Fibroblast of peridontal ligament (primary cell): ENCODE data around the gene MAP7D1.
"Not testable (repeated sequence)": the region's sequence is repeated elsewhere in the genome, so short reads cannot be mapped to it uniquely, and the experiment has no call there.

Experiments
- DNase-seq: peaks from one replicate; pipeline ENCODE4 v3.0.0-alpha.2; 2010; ENCODE audit errors: extremely low read depth

Gene MAP7D1

DNA sequence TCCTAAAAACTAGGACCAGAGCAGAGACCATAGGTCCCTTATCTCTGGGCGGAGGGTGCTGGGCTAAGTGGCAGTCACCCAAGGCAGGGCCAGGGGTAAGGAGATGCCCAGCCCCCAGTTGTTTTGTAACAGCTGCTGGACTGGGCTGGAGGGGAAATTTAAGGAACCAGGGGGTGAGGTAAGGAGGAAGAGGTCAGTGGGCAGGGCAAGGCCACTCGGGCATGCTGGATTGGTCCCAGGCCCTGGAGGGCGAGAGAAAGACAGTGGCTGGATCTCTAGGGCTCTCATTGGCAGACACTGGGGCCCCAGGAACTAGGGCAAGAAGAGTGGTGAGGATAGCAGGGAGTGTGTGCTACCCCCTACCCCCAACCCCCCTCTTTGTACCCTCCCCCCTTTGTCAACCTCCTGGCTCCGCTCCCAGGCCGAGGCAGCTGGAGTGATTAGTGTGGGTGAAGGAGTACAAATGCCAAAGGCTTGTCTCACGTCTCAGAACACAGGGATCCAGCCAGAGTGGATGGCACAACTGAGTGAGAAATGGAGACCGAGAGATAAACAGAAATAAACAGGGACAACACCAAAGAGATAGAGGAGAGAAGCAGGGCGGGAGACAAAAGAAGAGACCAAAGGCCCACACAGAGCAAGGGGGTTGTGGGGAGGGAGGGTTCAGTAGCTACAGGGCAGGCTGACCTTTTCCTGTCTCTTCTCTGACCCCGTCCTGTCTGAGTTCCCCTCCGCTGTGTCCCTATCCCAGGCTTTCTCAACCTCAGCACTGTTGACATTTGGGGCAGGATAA lies 47.8 kb downstream of the MAP7D1 start:
- peak; percentile 64 for DNase-seq

DNA sequence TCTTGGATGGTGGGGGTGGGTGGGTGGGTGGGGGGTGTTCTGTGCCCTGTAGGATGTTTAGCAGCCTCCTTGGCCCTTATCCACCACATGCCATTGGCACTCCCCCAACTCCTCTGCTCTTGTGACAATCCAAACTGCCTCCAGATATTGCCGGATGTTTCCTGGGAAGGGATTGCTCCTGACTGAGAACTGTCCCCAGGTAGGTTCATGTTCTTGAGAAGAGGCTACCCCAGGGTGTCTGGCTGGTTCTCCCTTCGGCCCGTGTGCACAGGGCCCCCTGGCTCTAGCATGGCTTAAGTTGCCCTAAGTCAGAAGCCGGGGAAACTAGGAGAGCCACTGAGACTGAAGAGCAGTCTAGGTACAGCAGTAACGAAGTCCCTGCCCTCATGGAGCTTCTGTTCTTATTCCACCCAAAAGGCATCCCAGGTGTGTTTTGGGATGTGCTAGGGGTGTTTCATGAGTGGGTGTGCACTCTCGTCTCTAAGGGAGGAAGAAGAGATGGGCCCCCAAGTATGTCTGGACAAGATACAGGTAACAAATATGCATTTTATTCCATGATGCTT lies 48.5 kb downstream of the MAP7D1 start:
- DNase-seq, result no peak

DNA sequence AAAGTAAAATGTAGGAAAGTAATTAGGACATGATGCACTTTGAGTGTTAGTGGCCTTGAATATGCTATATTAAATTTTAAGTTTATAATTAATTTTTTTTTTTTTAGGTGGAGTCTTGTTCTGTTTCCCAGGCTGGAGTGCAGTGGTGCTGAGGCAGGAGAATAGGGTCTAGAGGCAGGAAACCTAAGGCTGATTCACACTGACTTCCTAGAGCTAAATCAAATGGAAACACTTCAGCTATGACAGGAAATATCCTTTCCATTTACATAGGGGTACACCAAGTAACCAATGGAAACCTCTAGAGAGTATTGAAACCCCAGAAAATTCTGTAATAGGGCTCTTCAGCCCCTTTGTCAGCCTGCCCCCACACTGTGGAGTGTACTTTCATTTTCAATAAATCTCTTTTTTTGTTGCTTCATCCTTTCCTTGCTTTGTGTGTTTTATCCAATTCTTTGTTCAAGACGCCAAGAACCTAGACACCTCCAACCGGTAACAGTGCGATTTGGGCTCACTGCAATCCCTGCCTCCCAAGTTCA lies 50.4 kb downstream of the MAP7D1 start:
- DNase-seq, result no peak

DNA sequence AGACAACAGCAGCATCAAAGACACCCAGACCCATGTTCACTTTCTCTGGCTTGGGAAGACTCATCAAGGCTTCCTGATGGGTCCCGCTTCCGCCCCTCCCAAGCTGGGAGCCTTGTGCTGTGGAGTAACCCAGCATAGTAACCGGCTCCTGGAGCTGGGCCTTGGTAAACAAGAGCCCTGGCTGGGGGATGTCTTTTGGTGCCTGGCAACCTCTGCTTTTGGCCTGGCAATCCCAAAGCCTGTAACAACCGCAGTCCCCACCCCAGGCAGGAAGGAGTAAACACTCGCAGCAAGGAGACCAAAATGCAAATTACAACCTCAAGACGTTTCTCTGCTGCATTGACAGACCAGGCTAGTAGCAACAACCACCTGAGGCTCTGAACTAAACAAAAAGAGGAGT lies 51.4 kb downstream of the MAP7D1 start:
- DNase-seq, result peak; percentile 90

DNA sequence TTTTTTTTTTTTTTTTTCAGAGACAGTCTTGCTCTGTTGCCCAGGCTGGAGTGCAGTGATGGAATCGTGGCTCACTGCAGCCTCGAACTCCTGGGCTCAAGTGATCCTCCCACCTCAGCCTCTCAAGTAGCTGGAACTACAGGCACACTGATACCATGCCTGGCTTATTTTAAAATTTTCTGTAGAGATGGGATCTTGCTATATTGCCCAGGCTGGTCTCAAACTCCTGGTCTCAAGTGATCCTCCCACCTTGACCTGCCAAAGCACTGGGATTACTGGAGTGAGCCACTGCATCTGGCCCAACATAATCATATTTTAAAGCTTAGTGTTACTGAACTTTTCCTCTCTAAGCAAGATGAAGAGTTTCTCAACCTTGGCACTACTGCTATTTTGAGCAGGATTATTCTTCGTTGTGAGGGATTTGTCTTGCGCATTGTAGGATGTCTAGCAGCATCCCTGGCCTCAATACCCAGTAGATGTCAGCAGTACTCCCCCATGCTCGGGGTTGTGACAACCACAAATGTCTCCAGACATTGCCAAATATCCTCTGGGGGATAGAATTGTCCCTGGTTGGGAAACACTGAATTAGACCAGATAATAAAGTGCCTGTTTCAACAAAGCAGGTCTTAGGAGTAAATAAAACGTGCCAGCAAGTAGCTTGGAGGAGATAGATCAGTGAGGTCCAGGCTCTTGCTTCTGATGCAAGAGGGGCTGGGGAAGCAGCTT lies 53.2 kb downstream of the MAP7D1 start:
- DNase-seq, result no peak

DNA sequence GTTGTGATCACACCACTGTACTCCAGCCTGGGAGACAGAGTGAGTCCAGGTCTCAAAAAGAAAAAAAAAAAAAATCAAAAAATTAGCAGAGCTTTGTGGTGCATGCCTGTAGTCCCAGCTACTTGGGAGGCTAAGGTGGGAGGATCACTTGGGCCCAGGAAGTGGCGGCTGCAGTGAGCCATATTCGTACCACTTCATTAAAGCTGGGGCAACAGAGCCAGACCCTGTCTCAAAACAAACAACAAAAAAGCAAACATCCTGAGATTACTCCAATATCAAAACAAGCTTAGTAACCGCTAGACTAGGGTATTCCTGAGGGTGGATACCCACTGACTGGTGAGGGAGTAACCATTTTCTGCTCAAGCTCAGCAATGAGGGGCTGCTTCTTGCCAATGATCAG lies 55.3 kb downstream of the MAP7D1 start:
- no peak for DNase-seq

DNA sequence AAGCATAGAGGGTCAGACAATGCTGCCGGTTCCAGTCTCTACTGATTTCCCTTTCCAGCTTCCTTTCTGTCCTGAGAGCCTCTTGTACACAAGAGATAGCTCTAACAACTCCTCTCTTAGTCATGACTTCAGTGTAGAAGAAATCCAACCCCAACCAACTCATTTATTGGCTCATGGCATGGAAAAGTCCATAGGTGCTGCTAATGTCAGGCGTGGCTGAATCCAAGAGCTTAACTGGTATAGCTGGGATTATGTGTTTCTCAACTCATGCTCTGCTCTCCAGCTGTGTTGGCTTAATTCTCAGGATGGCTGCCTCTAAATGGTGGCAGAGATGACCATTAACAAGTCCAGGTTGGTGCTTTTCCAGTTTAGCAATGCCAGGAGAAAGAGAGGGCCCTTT lies 55.9 kb downstream of the MAP7D1 start:
- no peak for DNase-seq

DNA sequence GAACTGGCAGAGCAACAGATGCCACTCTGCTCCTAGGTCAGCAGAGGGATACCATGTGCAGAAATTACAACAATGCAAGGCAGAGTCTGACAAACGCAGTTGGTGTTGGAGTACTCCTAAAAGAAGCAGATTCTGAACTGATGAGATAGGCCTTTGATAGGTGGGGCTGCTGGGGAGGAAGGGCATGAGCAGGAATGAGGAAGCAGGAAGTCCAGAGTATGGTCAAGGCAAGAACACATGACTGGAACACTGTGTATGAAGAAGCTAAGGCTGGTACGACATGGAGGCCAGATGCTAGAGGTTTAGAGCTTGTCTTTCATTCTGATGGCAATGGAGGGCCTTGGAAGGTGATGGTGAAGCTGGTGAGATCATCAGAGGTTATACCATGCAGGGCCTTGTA lies 56.8 kb downstream of the MAP7D1 start:
- no peak for DNase-seq

DNA sequence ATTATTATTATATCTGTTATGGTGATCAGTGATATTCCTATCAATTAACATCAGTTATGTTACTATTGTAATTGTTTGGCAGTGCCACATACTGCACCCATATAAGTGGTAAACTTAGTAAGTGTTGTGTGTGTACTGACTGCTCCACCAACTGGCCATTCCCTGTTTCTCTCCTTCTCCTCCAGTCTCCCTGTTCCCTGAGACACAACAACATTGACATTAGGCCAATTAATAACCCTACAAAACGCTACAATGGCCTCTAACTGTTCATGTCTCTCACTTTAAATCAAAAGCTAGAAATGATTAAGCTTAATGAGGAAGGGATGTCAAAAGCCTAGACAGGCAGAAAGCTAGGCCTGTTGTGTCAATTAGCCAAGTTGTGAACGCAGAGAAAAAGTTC lies 61.7 kb downstream of the MAP7D1 start:
- DNase-seq, result peak; percentile 64

DNA sequence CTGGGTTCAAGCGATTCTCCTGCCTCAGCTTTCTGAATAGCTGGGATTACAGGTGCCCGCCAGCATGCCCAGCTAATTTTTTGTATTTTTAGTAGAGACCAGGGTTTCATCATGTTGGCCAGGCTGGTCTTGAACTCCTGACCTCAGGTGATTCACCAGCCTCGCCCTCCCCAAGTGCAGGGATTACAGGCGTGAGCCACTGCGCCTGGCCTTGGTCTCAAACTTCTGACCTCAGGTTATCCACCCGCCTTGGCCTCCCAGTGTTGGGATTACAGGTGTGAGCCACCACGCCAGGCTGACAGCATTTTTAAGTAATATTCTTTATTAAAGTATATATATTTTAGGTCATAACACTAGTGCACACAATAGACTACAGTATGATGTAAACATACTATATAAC lies 65.9 kb downstream of the MAP7D1 start:
- DNase-seq, result not testable (repeated sequence)

DNA sequence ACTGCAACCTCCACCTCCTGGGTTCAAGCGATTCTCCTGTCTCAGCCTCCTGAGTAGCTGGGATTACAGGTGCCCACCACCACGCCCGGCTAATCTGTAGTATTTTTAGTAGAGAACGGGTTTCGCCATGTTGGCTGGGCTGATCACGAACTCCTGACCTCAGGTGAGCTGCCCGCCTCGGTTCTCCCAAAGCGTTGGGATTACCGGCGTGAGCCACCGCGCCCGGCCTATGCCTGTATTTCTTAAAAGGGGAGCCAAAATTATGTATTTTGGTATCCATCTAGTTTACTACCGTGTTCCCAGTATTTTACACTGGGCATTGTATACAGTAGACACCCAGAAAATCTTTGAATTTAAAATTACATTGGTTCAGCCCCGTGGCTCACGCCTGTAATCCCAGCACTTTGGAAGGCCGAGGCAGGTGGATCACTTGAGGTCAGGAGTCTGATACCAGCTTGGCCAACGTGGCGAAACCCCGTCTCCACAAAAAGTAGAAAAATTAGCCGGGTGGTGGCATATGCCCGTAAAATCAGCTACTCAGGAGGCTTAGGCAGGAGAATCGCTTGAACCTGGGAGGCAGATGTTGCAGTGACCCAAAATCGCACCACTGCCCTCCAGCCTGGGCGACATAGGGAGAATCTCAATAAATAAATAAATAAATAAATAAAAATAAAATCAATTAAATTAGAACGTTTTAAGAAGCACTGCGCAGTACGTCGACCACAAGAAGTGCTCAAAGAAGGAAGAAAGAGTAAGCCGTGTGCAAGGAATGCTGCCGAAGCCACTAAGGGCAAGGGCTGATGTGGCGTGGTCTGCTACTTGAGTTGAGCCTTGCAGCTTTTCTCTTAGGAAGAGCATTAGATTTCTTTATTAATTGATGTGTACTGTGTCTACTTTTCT lies 66.8 kb downstream of the MAP7D1 start:
- no peak for DNase-seq

DNA sequence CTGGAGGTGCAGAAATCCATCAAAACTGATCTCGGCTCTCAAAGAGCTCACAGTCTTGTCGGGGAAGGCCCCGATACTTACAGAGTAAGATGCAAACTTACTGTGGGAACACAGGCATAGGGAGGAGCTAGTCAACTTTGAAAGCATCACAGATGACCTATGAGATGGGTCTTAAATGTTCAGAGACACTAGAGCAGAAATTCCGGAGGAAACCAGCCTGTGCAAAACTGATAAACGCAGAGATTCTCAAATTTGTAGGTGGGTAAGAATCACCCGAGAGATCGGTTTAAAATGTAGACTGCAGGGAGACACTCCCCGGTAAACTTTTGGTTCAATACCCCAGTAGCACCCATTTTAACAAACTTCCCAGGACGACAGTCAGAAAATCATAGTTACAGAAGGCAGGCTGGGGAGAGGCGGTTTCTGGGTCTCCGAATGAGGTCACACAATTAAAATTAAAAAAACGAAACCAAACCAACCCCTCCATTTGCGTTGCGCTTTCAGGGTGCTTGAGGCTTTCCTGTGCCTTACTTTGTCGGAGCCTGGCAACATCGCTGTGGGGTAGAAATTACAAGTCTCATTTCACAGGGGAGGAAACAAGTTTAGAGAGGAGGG lies 67.5 kb downstream of the MAP7D1 start:
- peak; percentile 81 for DNase-seq

DNA sequence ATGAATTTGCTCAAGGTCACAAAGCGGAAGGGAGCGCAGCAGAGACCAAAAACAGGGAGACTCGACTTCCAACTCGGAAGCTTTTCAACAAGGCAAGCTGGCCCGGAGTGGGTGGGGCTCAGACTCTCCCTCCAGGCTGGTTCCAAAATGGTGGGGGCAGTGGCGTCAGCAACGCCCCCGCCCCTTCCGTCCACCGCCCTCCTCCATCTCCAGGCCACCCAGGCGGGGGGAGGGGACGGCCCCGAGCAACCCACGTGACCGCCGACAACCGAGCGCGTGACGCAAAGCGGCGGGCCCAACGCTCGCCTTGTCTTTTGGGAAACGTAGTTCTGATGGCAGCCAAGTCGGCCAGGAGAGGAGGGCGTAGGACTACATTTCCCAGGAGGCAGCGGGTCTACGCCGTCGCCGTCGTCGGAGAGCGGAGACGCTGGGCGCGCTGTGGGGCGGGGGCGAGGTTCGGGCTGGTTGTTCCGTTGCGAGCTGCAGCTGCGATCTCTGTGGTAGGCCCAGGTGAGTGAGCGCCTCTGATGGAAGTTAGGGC lies 68.1 kb downstream of the MAP7D1 start, which contains the start of gene THRAP3:
Gene THRAP3 (plus strand): TSS at position 448 of the 541 bp plus-strand sequence. CDS start 58,121 bp downstream, outside the sequence.
- DNase-seq, result peak; percentile 99

DNA sequence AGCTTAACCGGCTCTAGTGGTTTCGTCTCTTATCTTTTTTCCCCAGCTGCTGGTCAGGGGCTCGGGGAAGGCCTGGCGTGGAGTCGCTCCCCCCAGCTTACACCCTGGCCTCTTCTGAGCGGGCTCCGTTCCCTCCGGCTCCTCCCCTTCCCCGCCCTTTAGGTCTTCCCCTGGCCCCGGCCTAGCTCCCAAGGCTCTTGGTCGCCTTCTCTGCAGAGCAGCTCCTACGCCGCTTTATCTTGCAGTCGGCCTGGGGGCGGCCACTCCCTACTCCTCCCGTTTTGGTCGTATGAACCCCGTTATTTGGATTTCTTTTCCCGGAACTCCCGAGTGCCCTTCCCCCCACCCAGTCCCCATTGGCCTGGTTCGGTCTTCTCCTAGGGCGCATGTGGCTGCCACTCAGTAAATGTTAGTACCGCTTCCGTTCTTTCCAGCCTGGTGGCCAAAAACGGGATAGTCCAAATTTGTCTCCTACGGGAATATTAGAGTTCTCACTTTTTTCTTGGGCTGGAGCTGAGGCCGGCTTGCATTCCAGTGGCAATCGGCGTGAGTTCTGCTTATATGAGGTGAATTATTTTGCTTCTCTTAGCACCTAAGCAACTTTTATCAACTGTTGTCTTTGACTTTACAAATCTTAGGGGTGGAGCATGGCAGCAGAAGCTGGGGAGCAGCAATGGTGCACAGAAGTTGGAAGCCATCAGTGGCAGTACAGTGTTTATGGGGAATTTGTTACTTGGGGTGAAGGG lies 68.8 kb downstream of the MAP7D1 start:
- DNase-seq, result peak; percentile 83

DNA sequence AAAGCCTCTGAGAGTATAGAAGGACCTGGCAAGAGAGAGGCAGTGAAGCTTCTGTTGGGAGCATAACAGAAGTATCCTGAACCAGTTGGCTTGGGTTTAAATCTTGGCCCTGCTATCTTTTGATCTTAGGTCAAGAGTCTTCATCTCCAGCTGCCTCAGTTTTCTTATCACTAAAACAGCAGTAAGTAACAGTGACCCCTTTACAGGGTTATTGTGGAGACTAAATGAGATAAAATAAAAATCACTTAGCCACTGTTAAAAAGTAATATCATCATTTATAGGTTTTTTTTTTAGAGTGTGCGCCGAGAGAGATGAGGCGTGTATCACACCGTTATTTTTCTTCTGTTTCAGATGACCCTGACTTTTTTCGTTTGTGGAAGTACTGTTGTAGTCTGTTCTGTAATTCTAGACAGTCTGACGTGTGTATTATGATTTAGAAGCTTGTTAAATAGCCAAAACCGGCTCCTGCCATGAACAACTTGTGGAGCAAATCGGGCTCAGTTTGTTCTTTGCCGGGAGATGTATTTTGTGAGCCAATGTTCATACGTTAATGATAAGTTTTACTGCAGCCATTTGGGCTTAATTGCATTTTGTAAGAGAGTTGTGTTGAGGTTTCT lies 69.4 kb downstream of the MAP7D1 start:
- DNase-seq, result peak; percentile 53

DNA sequence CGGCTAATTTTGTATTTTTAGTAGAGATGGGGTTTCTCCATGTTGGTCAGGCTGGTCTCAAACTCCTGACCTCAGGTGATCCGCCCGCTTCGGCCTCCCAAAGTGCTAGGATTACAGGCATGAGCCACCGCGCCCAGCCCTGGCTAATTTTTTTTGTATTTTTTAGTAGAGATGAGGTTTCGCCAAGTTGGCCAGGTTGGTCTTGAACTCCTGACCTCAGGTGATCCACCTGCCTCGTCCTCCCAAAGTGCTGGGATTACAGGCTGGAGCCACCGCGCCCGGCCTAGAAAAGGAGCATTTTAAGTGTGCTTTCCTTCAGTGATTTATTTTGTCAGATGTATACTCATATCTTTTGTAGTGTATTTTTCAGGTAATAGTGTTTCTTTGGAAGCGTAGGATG lies 74.3 kb downstream of the MAP7D1 start:
- DNase-seq, result not testable (repeated sequence)
